ENCODE measurements around the gene AGPAT3.

GRCh38 chr21:44028287-44028659 is 163.2 kb downstream of the AGPAT3 start:
- TF ChIP-seq POLR2A (IDR thresholded peaks at IDR 0.05) (no peak), CTCF (IDR thresholded peaks at IDR 0.05) (no peak)

Measured in esophagus squamous epithelium (tissue), 4 donors.